Epithelial cell of esophagus (primary cell): ENCODE data around the gene GINS3.

ENCODE experiments used
- DNase-seq: peaks from one replicate; pipeline ENCODE4 v3.0.0; 2010; ENCODE audit warnings: low read depth
- H3K4me3 ChIP-seq: 2 replicates; pipeline ENCODE4 v1.5.1; 2011; ENCODE audit warnings: mild to moderate bottlenecking, low read length, control low read depth
- TF ChIP-seq, protein P1 (sequence below): IDR thresholded peaks from 2 replicates; pipeline ENCODE4 v1.5.1; 2011; ENCODE audit warnings: low read depth, mild to moderate bottlenecking, low read length, control low read depth, inconsistent platforms; ENCODE audit not compliant: insufficient read depth; ENCODE audit errors: missing control alignments

Gene GINS3

DNA sequence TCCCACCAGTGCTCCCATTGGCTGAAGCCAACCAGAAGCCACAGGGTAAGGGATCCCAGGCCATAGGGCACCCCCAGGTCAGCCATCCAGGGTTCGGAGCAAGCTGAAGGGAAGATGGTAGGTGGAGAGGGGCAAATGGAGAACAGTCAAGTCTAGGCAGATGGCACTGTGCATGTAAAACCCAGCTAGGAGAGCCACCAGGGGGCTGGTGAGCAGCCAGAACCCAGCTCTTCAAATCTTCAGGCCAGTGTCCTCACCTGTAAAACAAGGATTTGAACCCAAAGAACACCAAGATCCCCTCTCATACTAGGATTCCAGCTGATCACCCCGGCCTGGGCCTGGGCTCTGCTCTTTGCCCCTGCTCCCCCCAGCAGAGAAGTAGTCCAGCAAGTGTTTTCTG, 43.5 kb downstream of the GINS3 start:
- no peak overlapping the region for H3K4me3 ChIP-seq
- no peak for DNase-seq
- TF ChIP-seq, protein P1, sequence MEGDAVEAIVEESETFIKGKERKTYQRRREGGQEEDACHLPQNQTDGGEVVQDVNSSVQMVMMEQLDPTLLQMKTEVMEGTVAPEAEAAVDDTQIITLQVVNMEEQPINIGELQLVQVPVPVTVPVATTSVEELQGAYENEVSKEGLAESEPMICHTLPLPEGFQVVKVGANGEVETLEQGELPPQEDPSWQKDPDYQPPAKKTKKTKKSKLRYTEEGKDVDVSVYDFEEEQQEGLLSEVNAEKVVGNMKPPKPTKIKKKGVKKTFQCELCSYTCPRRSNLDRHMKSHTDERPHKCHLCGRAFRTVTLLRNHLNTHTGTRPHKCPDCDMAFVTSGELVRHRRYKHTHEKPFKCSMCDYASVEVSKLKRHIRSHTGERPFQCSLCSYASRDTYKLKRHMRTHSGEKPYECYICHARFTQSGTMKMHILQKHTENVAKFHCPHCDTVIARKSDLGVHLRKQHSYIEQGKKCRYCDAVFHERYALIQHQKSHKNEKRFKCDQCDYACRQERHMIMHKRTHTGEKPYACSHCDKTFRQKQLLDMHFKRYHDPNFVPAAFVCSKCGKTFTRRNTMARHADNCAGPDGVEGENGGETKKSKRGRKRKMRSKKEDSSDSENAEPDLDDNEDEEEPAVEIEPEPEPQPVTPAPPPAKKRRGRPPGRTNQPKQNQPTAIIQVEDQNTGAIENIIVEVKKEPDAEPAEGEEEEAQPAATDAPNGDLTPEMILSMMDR = no peak

- DNase-seq = no peak
- H3K4me3 ChIP-seq = no peak overlapping the region
- TF ChIP-seq, protein P1 = no peak
Observed at GRCh38 chr16:58440131-58440530, 47.9 kb downstream of the GINS3 start.

DNA sequence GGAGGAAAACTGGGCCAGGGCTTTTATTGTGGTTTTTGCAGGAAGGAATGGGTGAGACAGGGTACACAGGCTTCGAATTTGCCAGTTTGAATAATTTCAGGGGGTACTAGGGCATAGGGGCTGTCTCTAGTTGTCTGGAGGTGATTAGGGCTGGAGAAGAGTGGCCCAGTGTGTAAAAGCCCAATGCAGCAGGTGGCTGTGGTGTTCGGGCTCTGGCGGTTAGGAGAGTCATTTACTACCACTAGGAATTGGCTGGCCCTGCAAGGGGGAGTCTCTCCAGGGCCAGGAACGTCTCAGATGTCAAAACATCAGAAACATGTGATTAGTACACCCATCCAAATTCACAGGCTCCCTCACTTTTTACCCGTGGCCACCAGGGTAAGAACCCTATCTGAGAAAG, 50.3 kb downstream of the GINS3 start:
- TF ChIP-seq, protein P1 = no peak
- no peak overlapping the region for H3K4me3 ChIP-seq
- no peak for DNase-seq

DNA sequence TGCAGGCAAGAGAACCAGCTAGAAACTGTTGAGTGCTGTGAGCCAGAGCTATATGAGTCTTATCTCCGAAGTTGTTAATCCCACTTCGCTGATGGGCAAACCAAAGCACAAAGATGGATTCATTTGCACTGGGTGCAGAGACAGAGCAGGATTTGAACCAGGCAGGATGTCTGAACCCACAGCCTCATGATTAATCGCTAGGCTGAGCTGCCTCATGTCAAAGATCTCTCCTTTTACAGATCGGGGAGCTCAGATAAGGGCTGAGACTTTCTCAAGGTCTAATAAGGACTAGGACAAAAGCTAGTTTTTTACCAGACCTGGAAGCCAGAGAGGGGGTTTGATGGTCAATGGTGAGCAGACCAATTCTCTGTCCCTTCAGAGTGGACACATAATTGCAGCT, 51.5 kb downstream of the GINS3 start:
- H3K4me3 ChIP-seq = no peak overlapping the region
- no peak for DNase-seq
- TF ChIP-seq, protein P1 = no peak

- TF ChIP-seq, protein P1 = no peak
- DNase-seq = no peak
- H3K4me3 ChIP-seq = no peak overlapping the region
Observed at GRCh38 chr16:58444265-58444664, 52.0 kb downstream of the GINS3 start.

DNA sequence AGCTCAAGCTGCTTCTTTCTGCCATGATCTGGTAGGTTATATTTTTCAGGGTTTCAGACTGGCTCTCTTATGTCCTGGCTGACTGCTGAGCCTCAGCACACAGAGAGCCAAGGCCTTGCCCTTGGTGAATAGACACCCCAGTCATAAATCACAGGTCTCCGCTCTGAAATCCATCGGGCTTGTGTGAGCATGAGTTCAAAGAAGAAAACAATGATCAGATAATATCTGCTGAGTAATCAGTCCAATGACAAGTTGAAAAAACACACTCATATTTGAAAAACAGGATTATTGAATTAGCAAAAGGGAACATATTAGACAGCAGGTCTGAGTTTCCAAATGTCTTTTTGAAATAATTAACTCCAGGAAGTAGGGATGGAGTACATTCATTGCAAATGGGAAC, 56.6 kb downstream of the GINS3 start:
- TF ChIP-seq, protein P1 = no peak
- H3K4me3 ChIP-seq = no peak overlapping the region
- DNase-seq = no peak

DNA sequence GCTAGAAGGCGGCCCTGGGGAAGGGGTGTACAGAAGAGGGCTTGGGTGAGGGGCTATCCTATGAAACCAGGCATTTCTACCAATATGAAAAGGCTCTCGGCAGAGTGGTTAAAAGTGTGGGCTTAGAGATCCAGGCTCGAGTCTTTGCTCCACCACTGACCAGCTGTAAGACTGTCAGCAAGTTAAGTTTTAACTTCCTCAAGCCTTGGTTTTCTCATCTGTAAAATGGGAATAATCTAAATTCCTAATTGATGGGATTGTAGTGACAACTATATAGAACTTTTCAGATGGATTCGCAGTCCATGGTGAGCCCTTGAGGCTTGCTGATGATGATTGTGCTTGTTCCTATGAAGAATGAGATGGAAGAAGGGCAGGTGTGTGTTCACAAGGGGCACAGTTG, 57.0 kb downstream of the GINS3 start:
- TF ChIP-seq, protein P1 = no peak
- no peak overlapping the region for H3K4me3 ChIP-seq
- DNase-seq = no peak
